Progenitor cell of endocrine pancreas (in vitro differentiated cells): ENCODE measurements around the gene RASGEF1C. TPM values are rescaled to one million over a fixed set of nuclear protein-coding genes. Genes with fewer than 3 reads are reported as not detected.

Source experiments
- DNase-seq: peaks from one replicate; pipeline ENCODE4 v3.0.0; 2021; ENCODE audit warnings: low spot score; ENCODE audit not compliant: unreplicated experiment
- H3K27ac Mint-ChIP-seq: 2 replicates; pipeline ENCODE4 v1.8.0; 2021; ENCODE audit warnings: mild to moderate bottlenecking, moderate library complexity, mixed read lengths
- H3K27me3 Mint-ChIP-seq: 2 replicates; pipeline ENCODE4 v1.8.0; 2021; ENCODE audit warnings: mixed read lengths
- H3K36me3 Mint-ChIP-seq: 2 replicates; pipeline ENCODE4 v1.8.0; 2022; ENCODE audit warnings: mixed read lengths; ENCODE audit not compliant: insufficient read depth
- H3K4me1 Mint-ChIP-seq: 2 replicates; pipeline ENCODE4 v1.8.0; 2021; ENCODE audit warnings: low read depth, mixed read lengths
- H3K4me3 Mint-ChIP-seq: 2 replicates; pipeline ENCODE4 v1.8.0; 2021; ENCODE audit warnings: low read depth, mild to moderate bottlenecking, moderate library complexity, mixed read lengths
- H3K9me3 Mint-ChIP-seq: 2 replicates; pipeline ENCODE4 v1.8.0; 2021; ENCODE audit warnings: low read depth, mixed read lengths
- CTCF ChIP-seq: fragments of 200-600 bp; sonication (generic); IDR thresholded peaks from one replicate; pipeline ENCODE4 v1.5.0; 2021; ENCODE audit warnings: antibody characterized with exemption, mild to moderate bottlenecking; ENCODE audit not compliant: unreplicated experiment
- total RNA-seq: library from RNA; stranded (reverse); gene quantifications from 2 replicates; pipeline ENCODE4 v1.2.1, GENCODE V29; 2021

Gene RASGEF1C
- total RNA-seq, 1 donor from 2014 or later: 1.3 TPM

GRCh38 chr5:180215783-180216630 is 7.0 kb upstream of the RASGEF1C start:
- no peak overlapping the region for H3K4me3 Mint-ChIP-seq
- H3K36me3 Mint-ChIP-seq: peaks cover 7% of the 10 kb centered on the region
- no peak for DNase-seq
- H3K27ac Mint-ChIP-seq: no peak overlapping the region
- peaks cover 12% of the 10 kb centered on the region for H3K27me3 Mint-ChIP-seq
- peaks cover 27% of the 10 kb centered on the region for H3K9me3 Mint-ChIP-seq
- no peaks in the 10 kb centered on the region for H3K4me1 Mint-ChIP-seq
- TF ChIP-seq CTCF: no peak

DNA sequence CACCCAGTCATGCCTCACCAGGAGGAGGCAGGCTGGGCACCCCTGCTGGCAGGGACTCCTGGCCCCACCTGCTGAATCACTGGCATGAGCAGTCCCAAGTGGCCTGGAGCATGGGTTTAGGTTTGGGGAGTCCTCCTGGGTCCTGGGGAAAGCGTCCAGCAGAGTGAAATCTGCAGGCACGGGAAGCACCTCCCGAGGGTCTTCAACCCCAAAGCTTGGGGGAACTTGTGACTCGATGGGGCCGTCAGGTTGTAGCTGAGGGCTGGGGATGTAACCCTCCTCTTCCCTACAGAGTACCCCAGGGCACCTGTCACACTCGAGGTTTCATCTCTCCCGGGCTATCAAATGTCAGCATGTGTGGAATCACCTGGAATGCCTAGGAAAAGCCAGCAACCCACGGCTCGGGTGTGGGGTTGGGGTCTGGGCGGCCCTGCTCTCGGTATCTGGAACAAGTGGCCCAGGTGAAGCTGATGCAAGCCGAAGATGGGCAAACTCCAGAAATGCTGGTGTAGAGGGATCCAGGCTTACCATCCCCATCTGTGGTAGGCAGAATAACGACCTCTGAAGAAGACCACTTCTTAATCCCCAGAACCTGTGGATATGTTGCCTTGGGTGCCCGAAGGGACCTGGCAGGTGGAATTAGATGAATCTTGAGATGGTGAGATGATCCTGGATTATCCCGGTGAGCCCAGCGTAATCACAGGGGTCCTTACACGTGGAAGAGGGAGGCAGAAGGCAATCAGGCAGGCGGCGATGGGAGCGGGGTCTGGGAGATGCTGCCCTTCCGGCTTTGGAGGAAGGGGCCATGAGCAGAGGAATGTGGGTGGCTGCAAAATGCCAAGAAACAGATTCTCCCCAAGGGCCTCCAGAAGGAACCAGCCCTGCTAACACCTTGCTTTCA is 6.1 kb upstream of the RASGEF1C start:
- H3K27ac Mint-ChIP-seq: no peak overlapping the region
- H3K9me3 Mint-ChIP-seq: peaks cover 24% of the 10 kb centered on the region

GRCh38 chr5:180213657-180214207 is 4.7 kb upstream of the RASGEF1C start:
- peaks cover 18% of the 10 kb centered on the region for H3K27me3 Mint-ChIP-seq
- no peak for TF ChIP-seq CTCF
- H3K27ac Mint-ChIP-seq: no peak overlapping the region
- DNase-seq: no peak
- H3K4me3 Mint-ChIP-seq: no peak overlapping the region
- peaks cover 1% of the 10 kb centered on the region for H3K36me3 Mint-ChIP-seq
- H3K4me1 Mint-ChIP-seq: no peaks in the 10 kb centered on the region
- peaks cover 10% of the 10 kb centered on the region for H3K9me3 Mint-ChIP-seq

More for the DNA sequence above, 6.1 kb upstream of the RASGEF1C start:
- peaks cover 15% of the 10 kb centered on the region for H3K27me3 Mint-ChIP-seq
- no peak for DNase-seq
- no peak for TF ChIP-seq CTCF
- no peaks in the 10 kb centered on the region for H3K4me1 Mint-ChIP-seq
- no peak overlapping the region for H3K4me3 Mint-ChIP-seq
- H3K36me3 Mint-ChIP-seq: peaks cover 5% of the 10 kb centered on the region

DNA sequence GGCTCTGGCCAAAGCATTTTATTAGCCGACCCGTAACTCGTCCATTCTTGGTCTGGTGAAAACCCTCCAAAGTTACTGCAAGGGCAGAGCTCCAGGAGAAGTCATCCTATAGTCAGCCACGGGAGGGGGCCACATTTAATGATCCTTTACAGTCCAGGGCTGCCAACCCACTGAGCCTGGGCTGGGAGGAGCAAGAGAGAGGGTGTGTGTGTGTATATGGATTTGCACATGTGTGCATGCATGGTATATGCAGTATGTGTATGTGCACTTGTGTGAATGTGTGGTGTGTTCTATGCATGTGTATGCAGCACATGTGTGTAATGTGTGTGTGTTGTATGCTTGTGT is 4.2 kb upstream of the RASGEF1C start:
- TF ChIP-seq CTCF: no peak
- no peak for DNase-seq
- no peak overlapping the region for H3K4me3 Mint-ChIP-seq
- H3K27ac Mint-ChIP-seq: no peak overlapping the region
- peaks cover 6% of the 10 kb centered on the region for H3K9me3 Mint-ChIP-seq
- peaks cover 22% of the 10 kb centered on the region for H3K27me3 Mint-ChIP-seq
- H3K36me3 Mint-ChIP-seq: no peaks in the 10 kb centered on the region
- peaks cover 1% of the 10 kb centered on the region for H3K4me1 Mint-ChIP-seq
